H4 (cell line): ENCODE results near the gene TCEAL4. TPM values are rescaled to one million over a fixed set of nuclear protein-coding genes. Genes with fewer than 3 reads are reported as not detected.

ENCODE experiments used
- DNase-seq: peaks from one replicate; pipeline ENCODE4 v3.0.0-alpha.2; 2015; ENCODE audit warnings: low spot score
- total RNA-seq: library from RNA; depleted of rRNA; stranded (reverse); fragments of >200 nt; shearing (Covaris generic); gene quantifications from 2 replicates; pipeline ENCODE4 v1.2.3, GENCODE V29; 2014; rRNA removed

The TCEAL4 gene
- total RNA-seq: 61.2 and 67.6 TPM in 2 replicates

DNA sequence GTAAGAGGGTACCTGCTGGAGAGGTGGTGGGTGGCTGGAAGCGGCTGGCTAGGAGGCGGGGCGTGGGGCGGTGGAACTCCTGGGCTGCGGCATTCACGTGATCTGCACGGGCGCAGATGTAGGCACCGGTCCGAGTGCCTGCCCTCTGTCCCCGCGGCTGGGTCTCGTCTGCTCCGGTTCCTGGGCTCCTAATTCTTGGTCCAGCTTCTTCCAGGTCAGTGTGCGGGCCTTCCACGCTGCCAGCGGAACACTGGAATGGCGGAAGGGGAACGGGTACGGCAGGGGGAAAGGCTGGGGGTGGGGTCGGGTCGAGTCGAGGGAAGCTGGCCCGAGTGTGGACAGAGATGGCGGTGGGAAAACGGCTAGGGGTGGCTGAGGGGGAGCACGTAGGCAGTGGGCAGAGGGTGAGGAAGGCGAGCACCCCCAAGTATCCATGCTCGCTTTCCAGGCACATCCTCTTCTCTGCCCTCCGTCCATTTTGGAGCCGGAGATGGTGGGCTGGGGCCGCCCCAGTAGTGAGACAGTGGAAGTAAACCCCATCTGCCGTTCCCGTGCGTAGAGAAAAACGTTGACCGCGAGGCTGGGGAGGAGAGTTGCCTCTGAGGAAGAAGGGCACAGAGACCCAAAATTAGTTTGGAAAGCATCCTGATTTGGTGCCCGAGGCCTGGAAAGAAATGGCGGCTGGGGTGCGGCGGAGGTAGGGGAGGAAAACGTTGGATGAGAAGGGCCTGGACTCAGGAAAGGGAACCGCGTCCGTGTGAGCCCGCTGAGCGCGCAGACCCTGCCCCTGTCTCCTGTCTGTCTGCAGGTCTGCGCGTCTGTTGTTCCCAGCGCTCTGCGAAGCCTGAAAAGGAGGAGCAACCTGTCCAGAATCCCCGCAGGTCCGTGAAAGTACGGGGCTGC is at the start of gene TCEAL4:
Gene TCEAL4, plus strand, starts transcription at position 105 of the 903 bp plus-strand sequence. CDS start 1,161 bp downstream, outside the sequence.
- DNase-seq: peak; percentile 18

DNA sequence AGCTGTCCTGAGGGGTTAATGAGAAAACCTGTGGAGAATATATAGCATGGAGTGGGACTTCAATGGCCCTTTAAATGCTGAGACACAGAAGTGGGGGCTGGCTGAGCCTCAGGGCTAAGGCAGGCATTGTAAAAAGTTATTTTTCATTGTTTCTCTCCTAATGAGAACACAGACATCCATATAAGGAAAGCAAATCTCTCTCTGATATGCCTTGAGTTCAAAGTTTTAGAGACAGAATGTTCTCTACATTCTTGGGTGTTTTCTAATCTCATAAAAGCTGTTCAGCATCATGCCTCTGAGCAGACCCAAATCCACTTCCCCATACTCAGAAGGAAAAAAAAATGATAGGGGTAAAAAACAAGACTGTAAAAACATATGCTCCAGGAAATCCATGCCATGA is 49.2 kb upstream of the TCEAL4 start:
- no peak for DNase-seq

DNA sequence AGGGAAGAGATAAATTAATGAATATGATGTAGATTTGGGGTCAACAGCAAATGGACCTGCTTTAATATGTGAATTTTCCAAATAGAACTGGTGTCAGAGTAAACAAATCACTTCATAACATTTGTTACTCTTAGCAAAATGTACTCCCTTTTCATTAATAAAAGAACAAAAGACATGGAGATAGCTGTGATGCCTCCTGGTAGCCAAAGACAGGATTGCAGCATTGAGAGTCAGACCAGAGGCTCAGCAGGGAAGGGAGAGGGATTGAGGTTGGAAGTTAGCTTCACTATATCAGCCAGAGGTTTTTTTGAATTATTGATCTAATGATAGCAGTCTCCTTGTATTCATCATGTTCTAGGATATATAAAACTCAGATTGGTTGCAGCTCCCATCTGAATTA is 48.6 kb upstream of the TCEAL4 start:
- DNase-seq: no peak

DNA sequence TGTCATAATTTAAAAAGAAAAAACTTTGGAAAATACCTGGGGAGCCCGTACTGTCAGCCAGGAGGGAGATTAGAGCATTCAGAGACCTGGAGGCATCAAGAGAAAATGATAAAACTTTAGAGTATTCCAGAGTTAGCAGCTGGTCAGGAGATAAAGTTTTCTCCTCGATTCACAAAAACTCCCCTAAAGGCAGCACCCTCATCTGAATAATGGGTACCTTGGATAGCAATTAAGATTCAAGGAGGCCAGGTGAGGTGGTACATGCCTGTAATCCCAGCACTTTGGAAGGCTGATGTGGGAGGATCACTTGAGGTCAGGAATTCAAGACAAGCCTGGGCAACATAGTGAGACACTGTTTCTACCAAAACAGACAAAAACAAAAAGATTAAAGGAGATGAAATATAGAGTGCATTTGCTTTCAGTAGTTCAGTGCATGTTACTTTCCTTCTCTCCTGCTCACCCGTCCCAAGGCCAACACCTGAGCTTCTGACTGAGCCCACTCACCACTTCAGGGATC is 47.4 kb upstream of the TCEAL4 start:
- no peak for DNase-seq

DNA sequence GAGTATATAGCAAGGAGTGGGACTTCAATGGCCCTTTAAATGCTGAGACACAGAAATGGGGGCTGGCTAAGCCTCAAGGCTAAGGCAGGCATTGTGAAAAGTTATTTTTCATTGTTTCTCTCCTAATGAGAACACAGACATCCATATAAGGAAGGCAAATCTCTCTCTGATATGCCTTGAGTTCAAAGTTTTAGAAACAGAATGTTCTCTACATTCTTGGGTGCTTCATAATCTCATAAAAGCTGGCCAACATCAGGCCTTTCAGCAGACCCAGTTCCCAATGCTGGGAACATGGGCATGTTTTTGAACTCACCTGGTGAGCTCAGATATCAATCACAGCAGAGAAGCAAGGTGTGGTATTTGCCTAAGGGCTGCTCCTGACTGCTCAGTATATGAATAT is 46.6 kb upstream of the TCEAL4 start:
- DNase-seq: no peak

DNA sequence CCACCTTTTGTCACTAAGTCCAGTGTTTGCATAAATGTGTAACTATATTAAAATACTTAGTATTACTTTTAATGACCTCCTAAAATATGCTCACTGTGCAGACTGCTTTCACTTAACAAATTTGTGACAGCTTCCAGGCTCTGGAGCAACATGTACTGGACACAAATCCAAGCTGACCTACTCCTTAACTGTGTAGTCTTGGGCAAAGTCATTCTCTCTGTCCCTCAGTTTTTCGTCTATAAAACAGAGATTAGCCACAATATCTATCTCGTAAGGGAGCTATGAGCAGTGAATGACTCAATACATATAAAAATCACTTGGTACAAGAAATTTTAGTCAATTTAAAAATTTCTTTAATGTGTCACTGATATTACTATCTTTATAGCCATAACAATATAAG is 45.6 kb upstream of the TCEAL4 start:
- no peak for DNase-seq

DNA sequence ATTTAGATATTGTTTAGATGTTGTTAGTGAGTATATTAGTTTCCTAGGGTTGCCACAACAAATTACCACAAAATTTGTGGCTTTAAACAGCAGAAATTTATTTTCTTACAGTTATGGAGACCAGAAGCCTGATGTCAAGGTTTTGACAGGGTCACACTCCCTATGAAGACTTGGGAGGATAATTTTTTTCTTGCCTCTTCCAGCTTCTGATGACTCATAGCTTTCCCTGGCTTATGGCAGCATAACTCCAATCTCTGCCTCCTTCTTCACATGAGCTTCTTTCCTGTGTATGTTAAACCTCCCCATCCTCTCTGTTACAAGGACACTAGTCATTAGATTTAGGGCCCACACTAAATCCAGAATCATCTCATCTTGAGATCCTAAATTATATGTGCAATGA is 45.2 kb upstream of the TCEAL4 start:
- peak; percentile 10 for DNase-seq

DNA sequence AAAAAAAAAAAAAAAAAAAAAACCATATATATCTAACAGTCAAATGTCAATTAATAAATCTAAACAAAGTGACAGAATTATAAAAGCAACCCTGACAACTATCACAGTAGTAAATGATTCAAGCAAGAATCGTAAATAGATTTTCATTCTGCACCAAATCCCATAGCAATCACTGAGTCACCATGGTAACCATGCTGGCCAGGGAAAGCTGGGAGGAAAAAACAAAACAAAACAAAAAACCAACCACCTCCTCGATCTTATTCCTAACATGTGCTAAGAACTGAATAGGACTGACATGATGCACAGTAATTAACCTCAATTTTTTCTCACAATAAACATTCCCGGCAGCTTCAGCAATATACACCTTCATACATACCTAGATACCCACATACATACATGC is 35.4 kb upstream of the TCEAL4 start:
- DNase-seq: no peak

DNA sequence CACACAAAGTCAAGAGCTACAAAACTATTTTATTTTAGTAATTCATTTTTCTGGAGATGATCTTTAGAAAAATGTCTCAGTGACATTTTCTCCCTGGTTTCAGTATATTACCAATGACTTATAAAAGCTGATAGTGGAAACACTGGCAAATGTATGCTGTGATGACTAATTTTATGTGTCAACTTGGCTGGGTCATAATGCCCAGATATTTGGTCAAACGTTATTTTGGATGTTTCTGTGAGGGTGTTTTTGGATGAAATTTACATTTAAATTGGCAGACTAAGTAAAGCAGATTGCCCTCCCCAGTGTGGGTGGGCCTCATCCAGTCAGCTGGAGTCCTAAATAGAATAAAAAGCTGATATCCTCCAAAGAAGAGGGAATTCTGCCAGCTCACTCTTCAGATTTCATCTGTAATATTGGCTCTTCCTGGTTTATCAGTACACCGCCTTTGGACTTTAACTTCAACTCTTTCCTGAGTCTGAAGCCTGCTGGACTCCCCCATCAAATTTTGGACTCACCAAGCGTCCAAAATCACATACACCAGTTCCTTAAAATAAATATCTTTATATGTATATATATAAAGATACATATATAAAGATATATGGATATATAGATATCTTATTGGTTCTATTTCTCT is 34.8 kb upstream of the TCEAL4 start:
- no peak for DNase-seq

DNA sequence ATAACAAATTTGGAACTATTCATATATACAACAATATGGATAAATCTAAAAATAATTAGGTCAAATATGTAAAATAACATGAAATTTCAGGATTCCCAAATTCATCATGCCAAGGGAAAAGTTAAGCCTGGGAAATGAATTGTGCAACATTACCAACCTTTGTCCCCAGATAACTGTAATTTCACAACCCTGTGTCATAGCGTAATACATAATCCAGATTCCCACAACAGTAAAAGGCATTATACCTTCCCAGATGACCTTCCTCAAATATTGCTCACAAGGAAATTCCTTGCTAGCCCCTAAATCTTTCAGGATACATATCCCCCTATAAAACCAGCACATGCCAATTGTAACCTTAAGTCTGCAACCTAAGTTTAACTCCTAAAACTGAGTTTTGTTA is 33.1 kb upstream of the TCEAL4 start:
- DNase-seq: no peak

DNA sequence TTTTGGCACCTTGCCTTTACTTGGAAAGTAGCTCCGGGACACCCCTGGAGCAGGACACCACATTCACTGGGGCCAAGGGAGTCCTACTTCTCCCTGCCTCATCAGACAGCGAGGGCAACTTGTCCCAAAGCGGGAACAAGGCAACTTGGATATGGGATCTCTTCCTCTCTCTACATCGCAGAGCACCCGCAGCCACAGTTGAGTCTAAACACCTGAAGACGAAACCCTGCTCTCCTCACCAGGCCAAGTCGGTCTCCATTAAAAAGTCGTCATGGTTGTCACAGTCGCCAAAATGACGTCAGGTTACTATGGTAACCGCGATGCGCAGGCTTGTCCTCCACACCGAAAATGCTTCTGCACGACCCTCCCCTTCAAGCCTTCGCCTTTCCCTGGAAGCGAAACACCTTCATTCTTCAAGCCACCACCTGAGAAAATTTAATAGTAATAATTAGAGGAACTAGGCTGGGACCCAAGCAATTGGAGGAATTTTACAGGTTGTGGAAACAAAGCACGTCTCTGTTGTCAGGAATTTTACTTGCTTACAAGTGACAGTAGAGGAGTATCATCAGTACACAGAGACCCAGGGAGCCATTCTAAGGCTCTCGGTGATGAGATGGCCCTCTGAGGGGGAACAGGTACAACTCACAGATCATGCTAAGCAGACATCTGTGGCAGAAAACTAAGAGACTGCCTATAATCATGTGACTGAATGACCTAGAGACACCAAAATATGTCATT is 30.5 kb upstream of the TCEAL4 start:
- peak; percentile 34 for DNase-seq

DNA sequence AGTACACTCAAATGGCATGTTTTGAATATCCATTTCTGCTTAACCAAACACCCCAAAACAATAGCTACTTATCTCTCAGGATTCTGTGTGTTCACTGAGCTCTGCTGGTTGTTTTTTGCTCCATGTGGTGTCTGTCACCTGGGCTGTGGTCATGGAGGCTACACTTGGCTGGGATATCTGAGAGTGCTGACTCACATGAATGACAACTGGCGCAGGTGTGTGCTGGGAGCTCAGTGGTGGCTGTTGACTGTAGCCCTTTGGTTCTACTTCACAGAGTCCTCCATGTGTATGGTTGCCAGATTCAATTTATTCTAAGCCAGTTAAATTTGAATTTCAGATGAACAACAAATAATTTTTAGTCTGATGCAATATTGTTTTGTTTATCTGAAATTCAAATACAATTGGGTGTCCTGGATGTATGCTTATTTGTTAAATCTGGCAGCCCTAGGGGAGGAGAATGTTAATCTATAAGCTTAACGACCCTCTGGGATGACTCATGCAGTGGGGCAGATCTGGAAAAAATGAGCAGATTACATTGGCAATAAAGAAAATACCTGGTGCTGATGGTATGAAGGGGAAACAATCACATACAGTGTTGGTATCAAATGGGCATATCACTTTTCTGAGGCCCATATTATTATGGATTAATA is 28.2 kb upstream of the TCEAL4 start:
- DNase-seq: no peak

DNA sequence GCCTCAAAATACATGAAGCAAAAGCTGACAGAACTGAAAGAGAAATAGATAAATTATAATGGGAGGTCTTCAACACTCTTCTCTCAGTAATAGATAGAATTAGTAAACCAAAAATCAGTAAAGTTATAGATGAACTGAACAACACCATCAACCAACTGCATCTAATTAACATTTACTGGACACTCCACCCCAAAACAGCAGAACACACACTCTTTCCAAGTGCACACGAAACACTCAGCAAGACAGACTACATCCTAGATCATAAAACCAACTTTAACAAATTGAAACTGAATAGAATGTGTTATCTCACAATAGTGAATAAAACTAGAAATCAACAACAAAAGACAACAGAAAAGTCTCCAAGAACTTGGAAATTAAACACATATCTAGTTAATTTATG is 25.1 kb upstream of the TCEAL4 start:
- DNase-seq: no peak

DNA sequence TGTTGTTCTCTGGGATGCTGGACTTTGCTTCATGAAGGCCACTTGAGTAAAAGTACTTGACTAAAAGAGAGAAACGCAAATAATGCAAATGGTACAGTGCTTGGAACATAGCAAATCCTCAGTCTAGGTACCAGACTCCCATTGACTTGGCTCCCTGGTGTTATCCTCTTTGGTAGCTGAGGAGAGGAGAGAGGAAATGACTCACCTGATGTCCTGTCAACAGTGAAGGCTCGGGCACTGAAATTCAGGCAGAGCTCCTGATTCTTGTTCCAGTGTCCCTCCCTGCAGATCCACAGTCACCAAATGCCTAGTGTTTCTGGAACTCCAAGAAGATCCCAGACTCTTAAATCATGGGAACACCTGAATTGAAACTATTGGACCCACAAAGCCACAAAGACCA is 22.5 kb upstream of the TCEAL4 start:
- no peak for DNase-seq

DNA sequence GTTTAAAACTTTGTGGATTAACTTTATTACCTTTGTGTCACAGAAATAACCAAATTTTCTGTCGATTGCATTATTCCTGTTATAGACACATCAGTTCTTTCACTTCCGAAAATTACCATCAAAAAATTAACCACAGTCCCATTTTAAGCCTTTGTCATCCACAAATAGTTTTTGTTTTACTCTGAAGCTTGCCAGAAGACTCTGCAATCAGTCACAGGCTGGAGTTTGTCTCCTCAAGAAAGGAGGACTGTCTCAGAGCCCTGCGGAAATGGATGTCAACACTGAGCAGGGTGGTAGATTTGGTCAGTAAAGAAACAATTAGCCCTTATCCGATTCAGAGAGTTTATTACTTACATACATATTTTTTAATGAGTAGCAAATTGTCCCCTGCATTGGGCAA is 20.1 kb upstream of the TCEAL4 start:
- DNase-seq: no peak

DNA sequence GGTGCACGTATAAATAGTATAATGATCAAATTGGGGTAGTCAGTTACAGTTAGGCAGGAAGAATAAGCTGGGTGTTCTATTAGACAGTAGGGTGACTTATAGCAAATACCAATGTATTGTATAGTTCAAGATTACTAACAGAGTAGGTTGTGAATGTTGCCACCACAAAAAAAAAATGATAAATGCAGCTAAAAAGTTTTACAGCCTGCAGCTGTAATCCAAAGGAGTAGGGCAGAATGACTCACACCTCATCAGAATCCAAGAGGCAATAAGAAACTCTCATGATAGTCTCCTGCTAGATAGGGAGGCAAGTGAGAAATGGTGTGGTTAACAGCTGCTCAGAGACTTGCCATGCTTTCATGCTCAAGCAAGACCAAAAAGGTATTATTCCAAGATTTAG is 19.6 kb upstream of the TCEAL4 start:
- DNase-seq: no peak

DNA sequence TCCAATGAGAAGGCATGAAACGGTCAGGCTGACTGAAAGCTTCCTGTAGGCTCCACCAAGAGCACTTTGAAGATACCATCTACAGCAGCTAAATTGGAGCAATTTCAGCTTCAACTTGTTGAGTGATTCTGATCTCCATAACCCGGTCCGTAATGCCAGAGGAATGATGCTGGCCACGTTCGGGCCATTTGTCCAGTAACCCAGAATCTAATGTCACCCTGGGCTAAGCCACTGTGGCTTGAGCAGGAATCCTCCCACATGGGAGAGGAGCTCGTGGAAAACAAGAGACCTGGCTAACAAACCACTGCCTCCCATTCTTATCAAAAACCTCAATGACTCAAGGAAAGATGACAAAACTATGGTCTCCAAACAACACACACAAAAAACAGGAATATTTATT is 14.2 kb upstream of the TCEAL4 start:
- no peak for DNase-seq

DNA sequence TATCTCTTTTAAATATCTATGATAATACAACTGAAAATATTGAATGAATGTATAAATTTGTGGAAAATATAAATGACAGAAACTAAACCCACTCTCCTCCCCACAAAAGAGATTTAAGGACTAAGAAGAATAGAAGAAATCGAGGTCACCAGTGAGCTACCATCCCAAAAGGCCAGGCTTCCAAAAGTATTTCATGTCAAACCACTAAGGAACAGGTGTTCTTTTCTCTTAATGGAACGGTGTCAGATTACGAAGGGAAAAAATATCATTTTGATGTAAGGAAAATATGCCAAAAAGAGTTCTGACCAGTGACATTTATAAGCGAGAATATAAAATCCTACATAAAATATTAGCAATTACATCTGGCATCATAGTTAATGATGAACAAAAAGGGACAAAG is 13.6 kb upstream of the TCEAL4 start:
- DNase-seq: no peak

DNA sequence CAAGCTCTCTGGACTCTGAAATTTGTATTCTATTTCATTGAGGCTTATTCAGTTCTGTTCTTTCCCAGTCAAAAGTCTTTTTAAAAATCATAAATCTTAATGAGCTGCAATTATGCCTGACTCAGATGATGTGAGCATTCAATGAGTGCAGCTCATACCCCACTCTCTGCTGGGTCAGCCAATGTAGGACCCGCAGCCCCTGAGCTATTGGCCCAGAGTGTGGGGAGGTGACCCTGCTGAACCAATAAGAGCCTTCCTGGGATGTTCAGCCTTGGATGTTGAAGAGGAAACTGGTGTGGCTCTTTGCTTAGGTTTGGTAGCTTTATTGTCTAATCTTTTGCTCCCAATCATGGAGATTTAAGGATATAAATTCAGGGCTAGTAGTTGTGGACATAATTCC is 12.1 kb upstream of the TCEAL4 start:
- DNase-seq: no peak

DNA sequence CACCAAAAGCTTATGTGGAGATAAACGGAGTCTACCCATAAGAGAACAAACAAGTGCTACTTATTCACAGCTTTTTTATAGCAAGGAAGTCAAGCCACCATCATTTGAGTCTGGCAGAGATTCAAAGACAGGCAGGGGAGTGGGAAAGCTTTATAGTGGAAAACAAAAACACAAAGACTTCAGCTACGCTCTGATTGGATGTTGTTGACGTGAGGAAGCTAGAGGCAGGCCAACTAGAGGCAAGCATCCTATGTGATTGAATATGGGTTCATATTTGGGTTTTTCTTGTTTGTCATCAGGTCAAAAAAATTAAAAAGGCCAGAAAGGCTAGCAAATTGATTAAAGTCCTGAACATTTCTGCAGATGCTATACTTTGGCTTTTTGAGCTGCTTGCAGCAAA is 719 bp upstream of the TCEAL4 start:
- DNase-seq: no peak

DNA sequence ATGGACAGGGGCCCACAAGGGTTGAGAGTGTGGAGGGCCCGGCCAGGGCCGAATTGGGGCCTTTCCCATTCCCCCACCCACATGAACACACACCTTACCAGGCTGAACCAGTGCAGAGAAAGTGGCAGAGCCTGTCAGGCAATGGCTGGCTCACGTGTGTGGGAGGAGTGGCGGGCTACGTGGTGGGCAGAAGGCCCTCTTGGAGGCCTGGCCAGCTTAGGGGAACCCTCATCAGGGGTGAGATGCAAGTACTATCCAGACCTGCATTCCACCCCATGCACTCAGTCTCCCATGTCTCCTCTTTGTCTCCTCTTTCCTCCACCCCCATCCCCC is 965 bp downstream of the TCEAL4 start:
- no peak for DNase-seq

DNA sequence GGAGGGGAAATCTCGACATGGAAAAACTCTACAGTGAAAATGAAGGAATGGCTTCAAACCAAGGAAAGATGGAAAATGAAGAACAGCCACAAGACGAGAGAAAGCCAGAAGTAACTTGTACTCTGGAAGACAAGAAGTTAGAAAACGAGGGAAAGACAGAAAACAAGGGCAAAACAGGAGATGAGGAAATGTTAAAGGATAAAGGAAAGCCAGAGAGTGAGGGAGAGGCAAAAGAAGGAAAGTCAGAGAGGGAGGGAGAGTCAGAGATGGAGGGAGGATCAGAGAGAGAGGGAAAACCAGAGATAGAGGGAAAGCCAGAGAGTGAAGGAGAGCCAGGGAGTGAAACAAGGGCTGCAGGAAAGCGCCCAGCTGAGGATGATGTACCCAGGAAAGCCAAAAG is 1.3 kb downstream of the TCEAL4 start:
- DNase-seq: no peak
